Measurements from ENCODE around the gene ARHGAP32. TPM values are rescaled to one million over a fixed set of nuclear protein-coding genes. Genes with fewer than 3 reads are reported as not detected.

The ARHGAP32 gene
- total and polyA plus RNA-seq, 8 donors, result 15.2 to 19.8 (median 17.1) TPM

DNA sequence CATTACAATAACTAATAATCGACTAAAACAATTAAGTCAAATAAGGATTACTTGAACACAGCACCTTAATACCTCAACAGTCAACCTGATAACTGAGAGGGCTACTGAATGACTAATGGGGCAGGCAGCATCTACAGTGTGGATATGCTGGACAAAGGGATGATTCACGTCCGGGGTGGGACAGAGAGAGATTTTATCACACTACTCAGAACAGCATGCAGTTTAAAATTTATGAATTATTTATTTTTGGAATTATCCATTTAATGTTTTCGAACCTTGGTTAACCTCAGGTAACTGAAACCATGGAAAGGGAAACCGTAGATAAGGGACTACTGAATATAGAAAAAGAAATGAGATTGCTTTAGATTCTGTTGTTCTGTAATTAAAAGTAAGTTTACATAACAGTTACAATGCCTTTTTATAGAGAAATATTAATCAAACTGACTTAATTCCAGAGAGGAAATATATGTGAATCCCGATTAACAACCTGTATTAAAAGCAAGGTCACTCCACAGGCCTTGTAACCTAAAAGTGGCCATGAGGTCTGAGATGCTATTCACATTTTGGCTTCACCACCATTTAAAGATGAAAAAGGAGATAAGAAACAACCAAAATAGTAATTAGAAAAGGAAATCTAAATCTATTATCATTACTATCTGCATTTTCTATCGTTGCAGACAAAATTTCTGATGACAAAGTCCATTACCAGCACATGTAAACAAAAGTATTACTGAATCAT is 130.5 kb downstream of the ARHGAP32 start:
- ATAC-seq (no peak), DNase-seq (no peak)
- no peaks in the 10 kb centered on the region for H3K27me3 ChIP-seq
- H3K27ac ChIP-seq, result no peak overlapping the region
- TF ChIP-seq, protein P1, sequence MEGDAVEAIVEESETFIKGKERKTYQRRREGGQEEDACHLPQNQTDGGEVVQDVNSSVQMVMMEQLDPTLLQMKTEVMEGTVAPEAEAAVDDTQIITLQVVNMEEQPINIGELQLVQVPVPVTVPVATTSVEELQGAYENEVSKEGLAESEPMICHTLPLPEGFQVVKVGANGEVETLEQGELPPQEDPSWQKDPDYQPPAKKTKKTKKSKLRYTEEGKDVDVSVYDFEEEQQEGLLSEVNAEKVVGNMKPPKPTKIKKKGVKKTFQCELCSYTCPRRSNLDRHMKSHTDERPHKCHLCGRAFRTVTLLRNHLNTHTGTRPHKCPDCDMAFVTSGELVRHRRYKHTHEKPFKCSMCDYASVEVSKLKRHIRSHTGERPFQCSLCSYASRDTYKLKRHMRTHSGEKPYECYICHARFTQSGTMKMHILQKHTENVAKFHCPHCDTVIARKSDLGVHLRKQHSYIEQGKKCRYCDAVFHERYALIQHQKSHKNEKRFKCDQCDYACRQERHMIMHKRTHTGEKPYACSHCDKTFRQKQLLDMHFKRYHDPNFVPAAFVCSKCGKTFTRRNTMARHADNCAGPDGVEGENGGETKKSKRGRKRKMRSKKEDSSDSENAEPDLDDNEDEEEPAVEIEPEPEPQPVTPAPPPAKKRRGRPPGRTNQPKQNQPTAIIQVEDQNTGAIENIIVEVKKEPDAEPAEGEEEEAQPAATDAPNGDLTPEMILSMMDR (IDR thresholded peaks at IDR 0.05), result no peak
- H3K4me1 ChIP-seq, result no peaks in the 10 kb centered on the region
- H3K4me3 ChIP-seq, result no peak overlapping the region
- no peaks in the 10 kb centered on the region for H3K9me3 ChIP-seq
- H3K36me3 ChIP-seq, result peaks cover 0 to 6% of the 10 kb centered on the region in 2 donors
- intact Hi-C loops (cut with DNase I), result no loop called here

DNA sequence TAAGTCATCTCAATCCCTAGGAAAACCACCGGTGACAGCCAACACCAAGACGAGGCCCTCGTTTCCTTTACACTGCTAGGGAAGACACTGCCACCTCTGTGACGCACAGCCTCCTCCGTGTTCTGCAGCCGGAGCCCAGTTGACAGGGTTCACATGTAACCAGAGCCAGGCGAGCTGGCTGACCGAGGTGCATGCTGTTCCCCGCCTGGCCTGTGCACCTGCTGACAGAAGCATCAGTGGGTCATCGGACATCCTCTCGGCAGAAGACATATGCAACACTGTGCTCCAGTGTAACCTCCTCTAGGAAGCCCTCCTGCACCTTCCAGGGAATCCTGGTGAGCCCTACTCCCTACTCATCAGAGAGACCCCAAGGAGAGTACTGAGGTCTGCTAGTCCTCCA is 135.2 kb downstream of the ARHGAP32 start:
- Histone ChIP-seq H3K27me3 (no peaks in the 10 kb centered on the region), H3K4me1 (no peaks in the 10 kb centered on the region), H3K4me3 (no peak overlapping the region), H3K36me3 (no peaks in the 10 kb centered on the region), H3K27ac (no peak overlapping the region), H3K9me3 (no peaks in the 10 kb centered on the region)
- TF ChIP-seq, protein P1 (IDR thresholded peaks at IDR 0.05), result no peak
- intact Hi-C loops (cut with DNase I), result no loop called here
- DNase-seq (peak in 1 of 4 donors; percentile 53), ATAC-seq (no peak)

DNA sequence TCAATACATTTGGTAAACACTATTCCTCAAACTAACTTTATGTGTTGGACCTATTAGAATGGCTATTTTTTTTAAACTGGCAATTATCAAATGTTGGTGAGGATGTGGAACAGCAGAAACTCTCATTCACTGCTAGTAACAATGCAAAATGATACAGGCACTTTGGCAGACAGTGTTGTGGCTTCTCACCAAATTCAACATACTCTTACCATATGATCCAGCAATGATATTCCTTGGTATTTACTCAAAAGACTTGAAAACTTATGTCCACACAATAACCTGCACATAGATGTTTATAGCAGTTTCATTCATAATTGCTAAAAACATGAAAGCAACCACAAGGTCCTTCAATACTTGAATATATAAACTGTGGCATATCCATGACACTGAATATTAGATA is 136.9 kb downstream of the ARHGAP32 start:
- intact Hi-C loops (cut with DNase I), result no loop called here
- DNase-seq, result no peak
- Histone ChIP-seq H3K36me3 (no peaks in the 10 kb centered on the region), H3K27me3 (no peaks in the 10 kb centered on the region), H3K4me1 (no peaks in the 10 kb centered on the region), H3K27ac (no peak overlapping the region), H3K4me3 (no peak overlapping the region), H3K9me3 (no peaks in the 10 kb centered on the region)
- TF ChIP-seq, protein P1 (IDR thresholded peaks at IDR 0.05), result no peak
- ATAC-seq, result no peak

DNA sequence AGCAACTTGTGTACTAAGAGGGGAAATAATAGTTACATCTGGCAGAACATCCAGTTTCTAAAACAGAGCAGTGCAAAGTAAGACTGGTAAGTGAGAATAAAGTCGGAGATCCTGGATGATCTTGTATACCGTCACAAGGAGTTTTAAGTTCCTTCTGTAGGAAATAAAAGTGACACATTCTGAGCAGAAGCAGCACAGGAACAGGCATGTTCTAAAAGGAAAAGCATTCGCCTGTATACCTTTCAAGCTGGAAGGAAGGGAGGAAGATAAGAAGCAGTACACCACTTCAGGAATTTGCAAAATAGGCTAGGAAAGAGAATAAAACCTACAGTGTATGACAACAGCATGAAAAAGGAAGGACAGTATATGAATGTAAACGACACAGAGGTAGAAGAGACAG is 143.2 kb downstream of the ARHGAP32 start:
- H3K4me1 ChIP-seq, result no peaks in the 10 kb centered on the region
- no peaks in the 10 kb centered on the region for H3K9me3 ChIP-seq
- no peak overlapping the region for H3K4me3 ChIP-seq
- intact Hi-C loops (cut with DNase I), result no loop called here
- no peak overlapping the region for H3K27ac ChIP-seq
- DNase-seq (no peak), ATAC-seq (no peak)
- no peaks in the 10 kb centered on the region for H3K27me3 ChIP-seq
- TF ChIP-seq, protein P1 (IDR thresholded peaks at IDR 0.05), result no peak
- no peaks in the 10 kb centered on the region for H3K36me3 ChIP-seq

DNA sequence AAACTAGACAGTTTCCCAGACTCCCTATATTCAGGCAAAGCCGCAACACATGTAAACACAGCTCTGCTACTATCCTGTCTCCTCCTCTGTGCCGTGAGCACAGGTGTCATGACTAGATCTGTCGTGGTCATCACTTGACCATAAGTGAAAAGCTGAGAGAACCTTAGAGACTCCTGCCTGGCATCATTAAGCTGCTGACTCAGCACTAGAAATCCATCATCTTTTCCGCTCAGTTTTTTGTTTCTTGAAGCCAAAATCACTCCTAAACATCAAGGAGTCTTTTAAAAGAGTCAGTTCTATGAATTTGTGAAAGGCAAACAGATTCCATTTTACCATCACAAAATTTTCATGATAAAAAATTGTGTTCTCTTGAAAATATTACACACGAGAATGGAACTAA is 147.0 kb downstream of the ARHGAP32 start:
- H3K27ac ChIP-seq, result no peak overlapping the region
- no peak overlapping the region for H3K4me3 ChIP-seq
- no peaks in the 10 kb centered on the region for H3K9me3 ChIP-seq
- H3K36me3 ChIP-seq, result no peaks in the 10 kb centered on the region
- DNase-seq (no peak), ATAC-seq (no peak)
- H3K27me3 ChIP-seq, result no peaks in the 10 kb centered on the region
- H3K4me1 ChIP-seq, result no peaks in the 10 kb centered on the region
- intact Hi-C loops (cut with DNase I), result no loop called here
- TF ChIP-seq, protein P1 (IDR thresholded peaks at IDR 0.05), result no peak
